DND-41 (cell line): Measurements from ENCODE around the gene NFIA.

Experiments used
- CTCF ChIP-seq: IDR thresholded peaks from 2 replicates; pipeline ENCODE4 v1.5.1; 2012; ENCODE audit warnings: borderline replicate concordance, low read length, moderate library complexity, mild to moderate bottlenecking; ENCODE audit not compliant: poor library complexity, severe bottlenecking; ENCODE audit errors: extremely low read depth
- EZH2 ChIP-seq: IDR thresholded peaks from 3 replicates; pipeline ENCODE4 v1.6.1; 2012; ENCODE audit warnings: borderline replicate concordance, low read depth, mild to moderate bottlenecking, moderate library complexity, low read length, inconsistent platforms; ENCODE audit not compliant: severe bottlenecking

DNA sequence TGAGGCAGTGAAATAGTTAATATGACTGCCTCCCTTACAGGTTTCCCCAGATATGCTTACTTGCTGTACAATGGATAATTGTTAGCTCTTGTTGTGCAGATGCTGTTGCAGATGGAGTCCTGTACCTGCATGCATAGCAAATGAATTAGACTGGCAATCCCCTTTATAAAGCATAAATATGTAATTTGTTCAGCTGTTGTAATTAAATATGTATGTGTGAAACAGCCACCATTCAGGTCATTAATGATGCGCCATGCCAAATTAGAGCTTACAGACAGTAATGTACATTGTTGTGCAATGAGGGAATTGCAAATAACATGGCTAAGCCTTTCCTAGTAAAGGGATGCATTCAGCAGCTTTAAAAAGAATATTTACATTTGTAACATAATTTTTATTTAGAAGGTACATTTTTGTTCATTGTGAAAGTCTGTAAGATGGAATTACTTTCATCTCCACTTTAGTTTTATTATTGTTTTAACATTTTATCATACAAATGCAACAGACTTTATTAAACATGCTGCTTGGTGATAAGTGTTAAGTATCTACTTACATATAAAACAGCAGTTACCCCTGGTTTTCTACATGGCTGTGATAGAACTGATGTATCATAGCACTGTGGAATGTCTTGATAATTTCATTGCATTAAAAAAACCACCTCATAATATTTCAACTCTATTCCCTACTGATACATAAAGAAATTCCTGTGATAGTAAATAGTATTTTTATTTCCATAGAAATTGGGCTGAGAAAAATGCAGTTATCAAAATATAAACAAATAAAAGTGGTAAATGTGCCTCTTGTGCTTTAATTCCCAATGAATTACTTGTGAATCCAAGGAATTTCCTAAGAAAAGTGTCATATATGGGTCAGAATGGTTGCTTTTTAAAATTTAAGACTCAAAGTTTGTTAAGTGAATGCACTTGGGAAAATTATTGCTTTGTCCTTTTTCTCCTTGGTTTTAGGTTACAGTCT, 99.0 kb downstream of the NFIA start:
- TF ChIP-seq CTCF, result no peak
- TF ChIP-seq EZH2, result no peak
